ENCODE measurements around the gene KCNG4.

KCNG4 gene

GRCh38 chr16:84239909-84240308, at the start of gene KCNG4:
TSS of gene KCNG4 (minus strand) at chr16:84240012. CDS start at chr16:84237485, 2,527 bp downstream.
- DNase-seq (ENCODE audit: low read depth), result no peak

GRCh38 chr16:84288902-84289301, 49.1 kb upstream of the KCNG4 start:
- DNase-seq (ENCODE audit: low read depth), result no peak

DNA sequence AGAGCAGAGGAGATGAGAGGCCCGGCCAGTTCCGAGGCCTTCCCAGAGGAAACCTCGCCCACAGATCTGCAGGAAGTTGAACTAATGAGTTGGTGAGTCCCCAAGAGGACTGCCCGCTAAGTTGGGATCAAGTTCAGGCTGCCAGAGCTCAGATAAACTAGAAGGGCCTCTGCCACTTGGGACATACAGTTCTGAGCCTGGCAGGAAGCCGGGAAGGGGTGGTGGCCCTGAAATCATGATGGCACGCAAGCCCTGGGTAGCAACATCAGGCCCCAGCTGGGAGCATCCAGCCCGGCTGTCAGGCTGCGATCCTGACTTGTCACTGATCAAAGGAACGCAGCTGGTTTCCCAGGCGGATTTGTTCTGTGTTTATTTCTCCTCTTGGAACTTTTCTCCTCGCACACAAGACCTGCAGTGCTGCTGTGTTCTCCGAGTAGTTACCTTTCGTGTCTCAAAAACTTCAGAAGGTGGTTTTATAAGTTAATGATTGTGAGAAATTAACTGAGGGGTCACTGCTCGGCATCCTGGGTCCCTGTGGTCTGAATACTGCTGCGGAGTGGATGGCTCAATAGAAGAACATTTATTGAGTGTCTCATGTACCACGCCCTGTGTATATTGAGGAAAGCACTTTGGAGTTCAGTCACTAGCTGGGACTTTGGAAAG, 46.9 kb upstream of the KCNG4 start:
- DNase-seq (ENCODE audit: low read depth), result peak; percentile 81

DNA sequence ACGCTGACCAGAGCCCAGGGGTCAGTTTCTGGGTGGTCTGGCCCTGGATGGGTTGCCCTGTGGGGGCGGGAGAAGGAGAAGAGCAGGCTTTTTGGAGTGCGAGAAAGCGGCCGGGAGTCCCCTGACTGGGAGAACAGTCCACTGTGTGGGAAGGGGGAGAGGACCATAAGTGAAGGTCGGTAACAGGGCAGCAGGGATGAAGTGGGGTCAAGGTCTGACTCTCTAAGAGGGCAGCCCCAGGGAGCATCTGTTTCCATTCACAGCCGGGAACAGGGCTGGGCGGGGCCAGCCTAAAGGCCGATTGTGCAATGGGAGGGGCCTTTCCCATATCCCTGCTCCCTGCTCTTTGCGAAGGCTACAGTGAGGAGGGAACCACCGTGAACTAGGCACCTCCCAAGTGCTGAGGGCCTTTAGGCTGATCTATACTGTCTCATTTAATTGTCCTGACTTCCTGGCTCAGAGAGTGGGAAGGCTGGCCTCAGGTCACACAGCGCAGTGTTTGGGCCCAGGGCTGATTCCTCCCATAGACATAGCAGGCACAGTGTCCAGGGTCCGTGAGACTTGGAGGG, 44.4 kb upstream of the KCNG4 start:
- peak; percentile 65 for DNase-seq (ENCODE audit: low read depth)

GRCh38 chr16:84283314-84284153, 43.7 kb upstream of the KCNG4 start:
- DNase-seq (ENCODE audit: low read depth), result no peak

DNA sequence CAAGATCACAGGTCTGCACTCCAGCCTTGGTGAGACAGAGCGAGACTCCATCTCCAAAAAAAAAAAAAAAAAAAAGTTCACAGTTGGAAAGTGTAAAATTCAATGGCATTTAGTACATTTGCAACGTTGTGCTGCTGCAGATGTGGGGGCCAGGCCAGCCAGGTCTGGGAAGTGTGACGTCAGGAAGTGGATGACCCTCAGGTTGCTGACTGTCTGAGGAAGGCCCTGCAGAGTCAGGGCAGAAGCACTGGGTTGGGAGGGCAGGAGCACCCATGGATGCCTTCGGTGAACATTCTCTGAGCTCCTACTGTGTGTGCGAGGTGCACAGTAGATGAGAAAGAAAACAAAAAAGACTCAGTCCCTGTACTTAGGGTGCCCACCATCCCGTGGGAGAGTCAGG, 42.7 kb upstream of the KCNG4 start:
- no peak for DNase-seq (ENCODE audit: low read depth)

DNA sequence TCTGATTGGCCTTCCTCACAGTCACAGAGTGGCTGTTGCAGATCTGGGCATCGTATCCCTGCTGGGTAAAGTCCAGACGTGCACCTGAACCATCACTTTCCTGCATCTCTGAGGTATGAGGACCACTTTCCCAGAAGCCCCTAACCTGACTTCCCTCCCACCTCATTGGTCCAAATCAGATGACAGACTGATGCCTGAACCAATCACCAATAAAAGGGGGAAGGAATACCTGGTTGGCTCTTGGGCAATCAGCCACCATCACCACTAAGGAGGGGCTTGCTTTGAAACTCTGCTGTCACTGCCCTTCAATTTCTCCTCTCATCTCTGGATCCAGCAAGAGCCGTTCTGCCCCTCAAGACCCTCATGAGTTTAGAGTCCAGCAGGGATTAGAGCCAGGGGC, 41.3 kb upstream of the KCNG4 start:
- no peak for DNase-seq (ENCODE audit: low read depth)

GRCh38 chr16:84279881-84280280, 40.1 kb upstream of the KCNG4 start:
- no peak for DNase-seq (ENCODE audit: low read depth)

GRCh38 chr16:84278968-84279367, 39.2 kb upstream of the KCNG4 start:
- no peak for DNase-seq (ENCODE audit: low read depth)

DNA sequence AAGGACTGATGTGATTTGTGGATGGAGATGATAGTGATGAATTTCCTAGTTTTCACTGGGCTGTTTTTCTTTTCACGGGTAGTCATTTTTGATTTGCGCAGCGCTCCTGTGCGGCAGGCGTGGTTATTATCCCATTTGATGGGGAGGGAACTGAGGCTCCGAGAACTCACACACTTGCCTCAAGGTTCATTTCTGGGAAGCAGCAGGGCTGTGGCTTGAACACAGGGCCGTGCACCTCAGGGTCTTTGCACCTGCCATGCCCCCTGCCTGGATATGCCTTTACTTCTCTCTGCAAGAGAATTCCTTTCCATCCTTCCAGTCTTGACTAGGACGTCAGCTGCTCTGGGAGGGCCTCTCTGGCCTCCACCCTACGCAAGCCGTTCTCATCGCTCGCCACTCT, 38.5 kb upstream of the KCNG4 start:
- DNase-seq (ENCODE audit: low read depth), result no peak

DNA sequence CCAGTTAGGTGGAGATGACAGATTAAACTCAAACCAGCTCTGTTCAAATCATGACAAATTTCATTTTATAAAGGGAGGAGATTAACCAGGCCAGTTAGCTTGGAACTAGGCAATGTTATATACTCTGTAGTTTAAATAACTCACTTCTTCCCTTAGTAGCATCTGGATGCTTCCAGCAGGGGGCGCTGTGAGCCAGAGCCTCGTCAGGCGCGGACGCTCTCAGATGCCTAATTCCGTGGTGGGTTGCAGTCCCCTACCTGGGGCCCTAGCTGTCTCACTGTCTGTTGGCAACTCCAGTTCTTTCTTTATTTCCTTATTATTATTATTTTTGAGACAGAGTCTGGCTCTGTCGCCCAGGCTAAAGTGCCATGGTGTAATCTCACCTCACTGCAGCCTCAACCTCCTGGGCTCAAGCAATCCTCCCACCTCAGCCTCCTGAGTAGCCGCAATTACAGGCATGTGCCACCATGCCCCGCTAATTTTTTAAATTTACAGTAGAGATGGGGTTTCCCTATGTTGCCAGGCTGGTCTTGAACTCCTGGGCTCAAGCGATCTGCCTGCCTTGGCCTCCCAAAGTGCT, 37.5 kb upstream of the KCNG4 start:
- DNase-seq (ENCODE audit: low read depth), result no peak

- no peak for DNase-seq (ENCODE audit: low read depth)
Measured at GRCh38 chr16:84275585-84276151, 35.9 kb upstream of the KCNG4 start.

DNA sequence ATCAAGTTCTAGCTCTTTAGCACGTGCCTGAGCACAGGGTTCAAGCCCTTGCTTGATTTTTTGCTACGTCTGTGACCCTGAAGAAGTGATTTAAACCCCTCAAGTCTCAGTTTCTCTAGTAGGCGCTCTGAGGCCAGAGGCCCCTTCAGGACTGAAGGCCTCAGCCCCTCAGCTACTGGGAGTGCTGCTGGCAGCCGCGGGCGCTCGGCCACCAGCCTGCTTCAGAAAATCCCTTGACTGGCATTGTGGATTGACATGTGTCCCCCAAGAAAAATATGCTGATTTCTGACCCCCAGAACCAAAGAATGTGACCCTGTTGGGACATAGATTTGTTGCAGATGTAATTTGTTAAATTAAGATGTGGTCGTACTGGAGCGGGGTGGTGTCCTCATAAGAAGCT, 34.7 kb upstream of the KCNG4 start:
- DNase-seq (ENCODE audit: low read depth), result no peak

- DNase-seq (ENCODE audit: low read depth), result no peak
Measured at GRCh38 chr16:84272740-84273320, 33.0 kb upstream of the KCNG4 start.

GRCh38 chr16:84271866-84272265, 32.1 kb upstream of the KCNG4 start:
- no peak for DNase-seq (ENCODE audit: low read depth)

DNA sequence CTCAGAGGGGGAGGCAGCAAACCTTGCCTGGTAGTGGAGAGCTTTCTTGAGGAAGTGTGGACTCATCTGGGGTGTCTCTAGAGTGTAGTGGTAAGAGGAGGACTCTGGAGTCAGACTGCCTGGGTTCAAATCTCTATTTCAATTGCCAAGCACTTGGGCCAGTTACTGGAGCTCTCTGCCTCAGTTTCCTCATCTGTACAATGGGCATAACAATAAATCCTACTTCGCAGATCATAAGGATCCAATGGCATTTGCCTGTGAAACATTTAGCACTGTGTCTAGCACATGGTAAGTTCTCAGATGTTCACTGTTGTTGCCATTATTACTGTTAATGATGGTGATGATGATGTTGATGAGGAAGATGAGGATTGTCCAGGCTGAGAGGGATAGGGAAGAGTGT, 31.2 kb upstream of the KCNG4 start:
- DNase-seq (ENCODE audit: low read depth), result no peak

GRCh38 chr16:84270531-84270930, 30.7 kb upstream of the KCNG4 start:
- DNase-seq (ENCODE audit: low read depth), result no peak

GRCh38 chr16:84270071-84270470, 30.3 kb upstream of the KCNG4 start:
- DNase-seq (ENCODE audit: low read depth), result no peak

GRCh38 chr16:84268291-84269040, 28.7 kb upstream of the KCNG4 start:
- DNase-seq (ENCODE audit: low read depth), result no peak

GRCh38 chr16:84267380-84267779, 27.6 kb upstream of the KCNG4 start:
- no peak for DNase-seq (ENCODE audit: low read depth)

DNA sequence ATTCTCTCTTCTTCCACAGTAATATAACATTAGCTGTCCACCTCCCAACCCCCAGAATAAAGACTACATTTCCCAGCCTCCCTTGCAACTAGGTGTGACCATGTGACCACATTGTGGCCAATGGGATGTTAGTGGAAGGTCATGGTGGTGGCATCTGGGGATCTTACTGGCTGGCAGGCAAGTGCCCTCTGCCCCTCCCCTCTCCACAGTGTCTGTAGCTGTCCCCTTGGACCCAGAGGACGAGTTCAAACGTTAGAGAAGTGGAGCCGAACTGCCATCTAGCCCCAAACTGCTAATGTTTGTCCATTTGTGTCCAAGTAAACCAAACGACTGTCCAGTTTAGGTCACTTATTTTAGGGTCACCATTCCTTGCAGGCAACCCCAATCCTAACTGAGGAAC, 26.6 kb upstream of the KCNG4 start:
- DNase-seq (ENCODE audit: low read depth), result peak; percentile 44
